PC-9 (cell line): ENCODE data around the gene MAP4K5. TPM values are rescaled to one million over a fixed set of nuclear protein-coding genes. Genes with fewer than 3 reads are reported as not detected.

Experiments used
- BruUV-seq: library from RNA; stranded (reverse); fragments of 400-500 nt; replicated peaks from 2 replicates; lab custom pipeline; 2021; lab: Mats Ljungman, UMichigan
- CTCF ChIA-PET: fragments of 300-600 bp; sonication (Branson Sonifier 250); formaldehyde crosslinking; loops from one replicate; lab custom pipeline; 2022; ENCODE audit warnings: antibody characterized with exemption; lab: Charles Lee
- POLR2A ChIA-PET: fragments of 300-600 bp; sonication (Branson Sonifier 250); formaldehyde crosslinking; loops from one replicate; lab custom pipeline; 2022; ENCODE audit warnings: antibody characterized with exemption; ENCODE audit not compliant: unreplicated experiment; lab: Charles Lee
- DNase-seq, 2 experiments: peaks; one replicate each; pipeline versions ENCODE4 v3.0.0 to v3.0.0-alpha.2; 2015 to 2022; ENCODE audit warnings: mixed read lengths in 1 of 2
- H2AFZ ChIP-seq: fragments of 200-600 bp; sonication (generic); 2 replicates; pipeline ENCODE4 v1.8.1; 2017; ENCODE audit warnings: antibody characterized with exemption
- H3F3A ChIP-seq: fragments of 200-600 bp; sonication (generic); 2 replicates; pipeline ENCODE4 v1.8.1; 2017; ENCODE audit warnings: antibody characterized with exemption, mild to moderate bottlenecking, low read depth; ENCODE audit not compliant: insufficient read depth
- H3K27ac ChIP-seq: fragments of 200-600 bp; sonication (generic); 2 replicates; pipeline ENCODE4 v1.6.1; 2016; ENCODE audit warnings: mixed run types
- H3K27me3 ChIP-seq: fragments of 200-600 bp; sonication (generic); 2 replicates; pipeline ENCODE4 v1.6.1; 2016; ENCODE audit warnings: low read depth, mixed run types; ENCODE audit not compliant: insufficient read depth
- H3K36me3 ChIP-seq: fragments of 200-600 bp; sonication (generic); 2 replicates; pipeline ENCODE4 v1.6.1; 2016; ENCODE audit warnings: low read depth, mixed run types
- H3K4me1 ChIP-seq: fragments of 200-600 bp; sonication (generic); replicated peaks from 2 replicates; pipeline ENCODE4 v1.6.1; 2016; ENCODE audit warnings: mixed run types; ENCODE audit not compliant: insufficient read depth
- H3K4me2 ChIP-seq: fragments of 200-600 bp; sonication (generic); 2 replicates; pipeline ENCODE4 v1.6.1; 2017; ENCODE audit warnings: mixed run types
- H3K4me3 ChIP-seq: fragments of 200-600 bp; sonication (generic); 2 replicates; pipeline ENCODE4 v1.6.1; 2016; ENCODE audit warnings: mixed run types
- H3K79me2 ChIP-seq: fragments of 200-600 bp; sonication (generic); 2 replicates; pipeline ENCODE4 v1.6.1; 2017; ENCODE audit warnings: low read depth, mixed run types
- H3K9me2 ChIP-seq: fragments of 200-600 bp; sonication (generic); 2 replicates; pipeline ENCODE4 v1.8.1; 2017; ENCODE audit warnings: mild to moderate bottlenecking; ENCODE audit not compliant: insufficient read depth
- H3K9me3 ChIP-seq: fragments of 200-600 bp; sonication (generic); 2 replicates; pipeline ENCODE4 v1.8.1; 2016; ENCODE audit warnings: low read depth; ENCODE audit not compliant: insufficient read depth
- H4K20me1 ChIP-seq: fragments of 200-600 bp; sonication (generic); 2 replicates; pipeline ENCODE4 v1.8.1; 2017; ENCODE audit not compliant: insufficient read depth
- CTCF ChIP-seq: fragments of 200-600 bp; sonication (generic); conservative IDR thresholded peaks from 2 replicates; pipeline ENCODE4 v1.6.1; 2017; ENCODE audit warnings: mixed run types, antibody characterized with exemption, mild to moderate bottlenecking, moderate library complexity
- EZH2 ChIP-seq: fragments of 200-600 bp; sonication (generic); IDR thresholded peaks from 2 replicates; pipeline ENCODE4 v1.8.0; 2017; ENCODE audit warnings: antibody characterized with exemption, low read depth
- intact Hi-C: fragments of 100-400 bp; cut with micrococcal nuclease; formaldehyde crosslinking; loops from one replicate; pipeline ENCODE4 v1.10.0; 2022; ENCODE audit not compliant: unreplicated experiment
- total RNA-seq: library from RNA; stranded (reverse); gene quantifications from 2 replicates; pipeline ENCODE4 v1.2.3, GENCODE V29; 2021

Gene MAP4K5
- total RNA-seq, 1 experiment from 2014 or later: 51.8 TPM

- DNase-seq: no peak
- TF ChIP-seq EZH2 (no peak), CTCF (no peak)
- CTCF ChIA-PET: interaction anchor here (0.5 kb wide), 1 partner anchor 11 kb away, joined by 4 read pairs; no protein-coding TSS in a partner anchor
- BruUV-seq: no TSS peak
- POLR2A ChIA-PET: interaction anchor here (0.5 to 0.7 kb wide), 2 partner anchors 26 to 739 kb away, joined by 3 to 8 read pairs; partner anchors contain the start of gene TMX1
- no peaks in the 10 kb centered on the region for H3K27me3 ChIP-seq
- no peaks in the 10 kb centered on the region for H3K9me3 ChIP-seq
- no peak overlapping the region for H3K4me2 ChIP-seq
- no peaks in the 10 kb centered on the region for H3K9me2 ChIP-seq
- H2AFZ ChIP-seq: no peak overlapping the region
- H3K79me2 ChIP-seq: peaks cover 18% of the 10 kb centered on the region; the same call in 1 of the 2 replicates
- no peak overlapping the region for H3K27ac ChIP-seq
- H3K4me1 ChIP-seq: no peaks in the 10 kb centered on the region
- no peaks in the 10 kb centered on the region; the same call in 1 of the 2 replicates for H3F3A ChIP-seq
- H4K20me1 ChIP-seq: 0 out of 2 replicates have a peak, but pooled peaks cover 6% of the 10 kb centered on the region
- H3K36me3 ChIP-seq: no peaks in the 10 kb centered on the region
- intact Hi-C loops: no loop called here
- H3K4me3 ChIP-seq: no peak overlapping the region
Observed at GRCh38 chr14:50501642-50502041, 30.7 kb downstream of the MAP4K5 start.

GRCh38 chr14:50497351-50497750, 35.0 kb downstream of the MAP4K5 start:
- H3K4me1 ChIP-seq: no peaks in the 10 kb centered on the region
- H3K27ac ChIP-seq: no peak overlapping the region
- no peaks in the 10 kb centered on the region for H3K9me2 ChIP-seq
- ChIA-PET CTCF (interaction anchor here (0.6 kb wide), 1 partner anchor 31 kb away, joined by 10 read pairs; no protein-coding TSS in a partner anchor), POLR2A (no interaction called here)
- no peak overlapping the region for H3K4me3 ChIP-seq
- H3K9me3 ChIP-seq: no peaks in the 10 kb centered on the region
- H3K4me2 ChIP-seq: no peak overlapping the region
- TF ChIP-seq EZH2: no peak
- no peaks in the 10 kb centered on the region; the same call in 1 of the 2 replicates for H4K20me1 ChIP-seq
- H2AFZ ChIP-seq: no peak overlapping the region
- H3K79me2 ChIP-seq: peaks cover 14% of the 10 kb centered on the region; the same call in 1 of the 2 replicates
- H3K27me3 ChIP-seq: no peaks in the 10 kb centered on the region
- no TSS peak for BruUV-seq
- peaks cover 6% of the 10 kb centered on the region; the same call in 1 of the 2 replicates for H3K36me3 ChIP-seq
- no peaks in the 10 kb centered on the region; the same call in 1 of the 2 replicates for H3F3A ChIP-seq
- intact Hi-C loops: no loop called here
- DNase-seq: no peak

GRCh38 chr14:50489851-50490250, 42.5 kb downstream of the MAP4K5 start:
- H4K20me1 ChIP-seq: no peaks in the 10 kb centered on the region; the same call in 1 of the 2 replicates
- ChIA-PET CTCF (interaction anchor here (0.7 kb wide), 2 partner anchors 12 to 14 kb away, joined by 3 to 4 read pairs; no protein-coding TSS in a partner anchor), POLR2A (interaction anchor here (0.7 kb wide), 1 partner anchor 372 kb away, joined by 6 read pairs; no protein-coding TSS in a partner anchor)
- H3K79me2 ChIP-seq: peaks cover 26% of the 10 kb centered on the region; the same call in 1 of the 2 replicates
- H3K4me3 ChIP-seq: no peak overlapping the region
- no peak overlapping the region for H2AFZ ChIP-seq
- no TSS peak for BruUV-seq
- H3K36me3 ChIP-seq: peaks cover 16% of the 10 kb centered on the region
- intact Hi-C loops: no loop called here
- no peak for TF ChIP-seq CTCF
- TF ChIP-seq EZH2: no peak
- no peaks in the 10 kb centered on the region for H3K27me3 ChIP-seq
- H3K4me1 ChIP-seq: no peaks in the 10 kb centered on the region
- no peaks in the 10 kb centered on the region for H3F3A ChIP-seq
- no peak overlapping the region for H3K27ac ChIP-seq
- H3K4me2 ChIP-seq: no peak overlapping the region
- H3K9me2 ChIP-seq: no peaks in the 10 kb centered on the region
- no peaks in the 10 kb centered on the region; the same call in 1 of the 2 replicates for H3K9me3 ChIP-seq
- DNase-seq: no peak
